ENCODE measurements around the gene SNX21. TPM values are rescaled to one million over a fixed set of nuclear protein-coding genes. Genes with fewer than 3 reads are reported as not detected.

SNX21 gene
- polyA plus RNA-seq, 2 of the 4 experiments (the other 2 are of a cell fraction): 4.0 to 7.0 TPM

DNA sequence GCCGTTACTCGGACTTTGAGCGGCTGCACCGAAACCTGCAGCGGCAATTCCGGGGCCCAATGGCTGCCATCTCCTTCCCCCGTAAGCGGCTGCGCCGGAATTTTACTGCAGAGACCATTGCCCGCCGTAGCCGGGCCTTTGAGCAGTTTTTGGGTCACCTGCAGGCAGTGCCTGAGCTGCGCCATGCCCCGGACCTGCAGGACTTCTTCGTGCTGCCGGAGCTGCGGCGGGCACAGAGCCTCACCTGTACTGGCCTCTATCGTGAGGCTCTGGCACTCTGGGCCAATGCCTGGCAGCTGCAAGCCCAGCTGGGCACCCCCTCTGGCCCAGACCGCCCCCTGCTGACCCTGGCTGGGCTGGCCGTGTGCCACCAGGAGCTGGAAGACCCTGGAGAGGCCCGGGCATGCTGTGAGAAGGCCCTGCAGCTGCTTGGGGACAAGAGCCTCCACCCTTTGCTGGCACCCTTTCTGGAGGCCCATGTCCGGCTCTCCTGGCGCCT is 7.2 kb downstream of the SNX21 start:
- CTCF ChIA-PET: interaction anchor here (0.6 to 2.2 kb wide), 3 partner anchors 27 to 157 kb away, joined by 3 to 6 read pairs (median 6); no protein-coding TSS in a partner anchor

DNA sequence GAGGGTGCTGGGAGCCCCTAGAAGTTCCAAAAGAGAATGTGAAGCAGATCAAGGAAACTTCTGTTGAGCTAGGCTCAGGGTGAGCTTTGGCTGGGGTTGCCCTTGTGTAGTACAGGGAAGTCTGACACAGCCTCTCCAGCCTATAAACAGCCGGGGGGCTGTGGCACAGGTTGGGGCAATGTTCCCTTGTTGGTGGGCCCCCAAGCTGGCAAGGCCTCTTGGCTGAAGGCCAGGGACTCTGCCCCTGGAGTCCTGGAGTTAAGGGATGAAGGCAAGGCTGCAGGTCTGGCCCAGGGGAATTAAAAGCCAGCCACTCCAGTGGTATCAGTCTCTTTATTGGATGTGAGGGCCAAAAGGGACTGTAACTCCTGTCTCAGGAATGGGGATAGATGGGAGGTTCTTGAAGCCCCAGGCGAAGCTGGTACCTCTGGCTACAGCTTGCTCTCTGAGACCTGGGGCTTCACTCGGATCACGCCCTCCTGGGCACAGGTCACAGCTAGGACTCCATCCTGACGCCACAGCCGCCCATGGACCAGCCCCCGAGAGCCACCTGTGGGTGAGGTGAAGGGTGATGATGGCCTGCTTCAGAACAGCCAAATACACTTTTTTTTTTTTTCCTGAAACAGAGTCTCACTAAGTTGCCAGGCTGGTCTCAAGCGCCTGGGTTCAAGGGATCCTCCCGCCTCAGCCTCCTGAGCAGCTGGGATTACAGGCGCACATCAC is 8.0 kb downstream of the SNX21 start:
- ChIA-PET POLR2A (interaction anchor here (0.6 kb wide), 1 partner anchor 40 kb away, joined by 3 read pairs; the partner anchor contains the start of gene ZSWIM1), CTCF (interaction anchor here (0.6 to 2.2 kb wide), 6 partner anchors 10 to 156 kb away, joined by 3 to 6 read pairs (median 4); no protein-coding TSS in a partner anchor)
- FAIRE-seq (no peak), DNase-seq (ENCODE audit: low read depth in 1 of 2, low spot score in 1 of 2) (no peak), ATAC-seq (no peak; a peak in 1 of 6 replicates)
- no peak overlapping the region for H3K4me2 ChIP-seq
- no peaks in the 10 kb centered on the region for H3K4me1 ChIP-seq
- H3K4me3 ChIP-seq: no peak overlapping the region
- H3K9me3 ChIP-seq: no peaks in the 10 kb centered on the region
- H3K27ac ChIP-seq: no peak overlapping the region
- 97% methylated on average over 9 of the region's 10 CpGs for WGBS (ENCODE audit: missing lambda C conversion rate)
- TF ChIP-seq CHD2 (IDR thresholded peaks at IDR 0.05; ENCODE audit: low read length, partially characterized antibody): no peak
- TF ChIP-seq, protein P1, sequence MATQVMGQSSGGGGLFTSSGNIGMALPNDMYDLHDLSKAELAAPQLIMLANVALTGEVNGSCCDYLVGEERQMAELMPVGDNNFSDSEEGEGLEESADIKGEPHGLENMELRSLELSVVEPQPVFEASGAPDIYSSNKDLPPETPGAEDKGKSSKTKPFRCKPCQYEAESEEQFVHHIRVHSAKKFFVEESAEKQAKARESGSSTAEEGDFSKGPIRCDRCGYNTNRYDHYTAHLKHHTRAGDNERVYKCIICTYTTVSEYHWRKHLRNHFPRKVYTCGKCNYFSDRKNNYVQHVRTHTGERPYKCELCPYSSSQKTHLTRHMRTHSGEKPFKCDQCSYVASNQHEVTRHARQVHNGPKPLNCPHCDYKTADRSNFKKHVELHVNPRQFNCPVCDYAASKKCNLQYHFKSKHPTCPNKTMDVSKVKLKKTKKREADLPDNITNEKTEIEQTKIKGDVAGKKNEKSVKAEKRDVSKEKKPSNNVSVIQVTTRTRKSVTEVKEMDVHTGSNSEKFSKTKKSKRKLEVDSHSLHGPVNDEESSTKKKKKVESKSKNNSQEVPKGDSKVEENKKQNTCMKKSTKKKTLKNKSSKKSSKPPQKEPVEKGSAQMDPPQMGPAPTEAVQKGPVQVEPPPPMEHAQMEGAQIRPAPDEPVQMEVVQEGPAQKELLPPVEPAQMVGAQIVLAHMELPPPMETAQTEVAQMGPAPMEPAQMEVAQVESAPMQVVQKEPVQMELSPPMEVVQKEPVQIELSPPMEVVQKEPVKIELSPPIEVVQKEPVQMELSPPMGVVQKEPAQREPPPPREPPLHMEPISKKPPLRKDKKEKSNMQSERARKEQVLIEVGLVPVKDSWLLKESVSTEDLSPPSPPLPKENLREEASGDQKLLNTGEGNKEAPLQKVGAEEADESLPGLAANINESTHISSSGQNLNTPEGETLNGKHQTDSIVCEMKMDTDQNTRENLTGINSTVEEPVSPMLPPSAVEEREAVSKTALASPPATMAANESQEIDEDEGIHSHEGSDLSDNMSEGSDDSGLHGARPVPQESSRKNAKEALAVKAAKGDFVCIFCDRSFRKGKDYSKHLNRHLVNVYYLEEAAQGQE (IDR thresholded peaks at IDR 0.05): no peak
- TF ChIP-seq MAFK (IDR thresholded peaks at IDR 0.05; ENCODE audit: partially characterized antibody): no peak
- TF ChIP-seq EHMT2 (IDR thresholded peaks at IDR 0.05; ENCODE audit: low read depth): no peak
- TF ChIP-seq HOXB13 (CRISPR knock-in tag; IDR thresholded peaks at IDR 0.05; ENCODE audit: low read depth): no peak
- TF ChIP-seq, protein P2, sequence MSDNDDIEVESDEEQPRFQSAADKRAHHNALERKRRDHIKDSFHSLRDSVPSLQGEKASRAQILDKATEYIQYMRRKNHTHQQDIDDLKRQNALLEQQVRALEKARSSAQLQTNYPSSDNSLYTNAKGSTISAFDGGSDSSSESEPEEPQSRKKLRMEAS (IDR thresholded peaks at IDR 0.05): no peak
- TF ChIP-seq SREBF2 (IDR thresholded peaks at IDR 0.05): no peak
- no peak for TF ChIP-seq HOXB5 (CRISPR knock-in tag; IDR thresholded peaks at IDR 0.05)
- TF ChIP-seq EP300 (IDR thresholded peaks at IDR 0.05): no peak
- TF ChIP-seq, protein P3, sequence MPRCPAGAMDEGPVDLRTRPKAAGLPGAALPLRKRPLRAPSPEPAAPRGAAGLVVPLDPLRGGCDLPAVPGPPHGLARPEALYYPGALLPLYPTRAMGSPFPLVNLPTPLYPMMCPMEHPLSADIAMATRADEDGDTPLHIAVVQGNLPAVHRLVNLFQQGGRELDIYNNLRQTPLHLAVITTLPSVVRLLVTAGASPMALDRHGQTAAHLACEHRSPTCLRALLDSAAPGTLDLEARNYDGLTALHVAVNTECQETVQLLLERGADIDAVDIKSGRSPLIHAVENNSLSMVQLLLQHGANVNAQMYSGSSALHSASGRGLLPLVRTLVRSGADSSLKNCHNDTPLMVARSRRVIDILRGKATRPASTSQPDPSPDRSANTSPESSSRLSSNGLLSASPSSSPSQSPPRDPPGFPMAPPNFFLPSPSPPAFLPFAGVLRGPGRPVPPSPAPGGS (IDR thresholded peaks at IDR 0.05): no peak
- no peak for TF ChIP-seq KDM1A (IDR thresholded peaks at IDR 0.05; ENCODE audit: low read depth)
- no peak for TF ChIP-seq POLR2A (IDR thresholded peaks at IDR 0.05; ENCODE audit: low read length)
- no peak for TF ChIP-seq CHD4 (IDR thresholded peaks at IDR 0.05; ENCODE audit: borderline replicate concordance)
- TF ChIP-seq NFE2L2 (conservative IDR thresholded peaks at IDR 0.05; ENCODE audit: low read length): no peak

More for the DNA sequence above, 7.2 kb downstream of the SNX21 start:
- H3K4me1 ChIP-seq: no peaks in the 10 kb centered on the region
- no peak overlapping the region for H3K27ac ChIP-seq
- no peak for TF ChIP-seq SREBF2 (IDR thresholded peaks at IDR 0.05)
- TF ChIP-seq MAFK (IDR thresholded peaks at IDR 0.05; ENCODE audit: partially characterized antibody): no peak
- TF ChIP-seq POLR2A (IDR thresholded peaks at IDR 0.05; ENCODE audit: low read length): no peak
- no peak for TF ChIP-seq ZFP36 (IDR thresholded peaks at IDR 0.05; ENCODE audit: borderline replicate concordance, partially characterized antibody)
- TF ChIP-seq, protein P3 (IDR thresholded peaks at IDR 0.05): no peak
- no peak for TF ChIP-seq FOSB (CRISPR knock-in tag; IDR thresholded peaks at IDR 0.05)
- no peak for TF ChIP-seq TP53 (CRISPR knock-in tag; IDR thresholded peaks at IDR 0.05)
- no peak for TF ChIP-seq EHF (CRISPR knock-in tag; IDR thresholded peaks at IDR 0.05)
- TF ChIP-seq KDM5A (IDR thresholded peaks at IDR 0.05): no peak
- TF ChIP-seq CBX8 (IDR thresholded peaks at IDR 0.05): no peak
- no peak for TF ChIP-seq HOXA7 (CRISPR knock-in tag; IDR thresholded peaks at IDR 0.05)
- ATAC-seq (no peak; a peak in 1 of 6 replicates), DNase-seq (ENCODE audit: low read depth in 1 of 2, low spot score in 1 of 2) (no peak), FAIRE-seq (no peak)
- no peak overlapping the region for H3K4me3 ChIP-seq
- WGBS (ENCODE audit: missing lambda C conversion rate): 93% methylated on average over 15 of the region's 25 CpGs
- H3K4me2 ChIP-seq: no peak overlapping the region
- POLR2A ChIA-PET: interaction anchor here (1.7 kb wide), 1 partner anchor 40 kb away, joined by 5 read pairs; no protein-coding TSS in a partner anchor
- H3K9me3 ChIP-seq: no peaks in the 10 kb centered on the region

Measured in A549 (cell line).